ENCODE data around the gene LIX1.

DNA sequence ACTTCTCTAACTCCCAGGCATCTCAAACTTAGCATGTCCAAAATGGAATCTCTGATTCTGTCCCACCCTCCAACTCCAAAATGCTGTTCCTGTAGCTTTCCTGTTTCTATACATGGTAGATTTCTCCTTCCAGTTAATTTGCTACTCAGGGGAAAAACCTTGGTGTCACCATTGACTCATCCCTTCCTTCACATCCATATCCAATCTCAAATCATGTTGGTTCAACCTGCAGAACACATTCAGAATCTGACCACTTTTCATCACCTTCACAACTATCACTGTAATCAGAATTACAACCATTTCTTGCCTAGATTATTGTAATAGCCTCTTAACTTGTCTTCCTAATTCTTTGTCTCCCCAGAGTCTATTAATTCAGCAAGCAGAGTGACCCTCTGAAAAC is 29.8 kb upstream of the LIX1 start:
- TF ChIP-seq, protein P1, sequence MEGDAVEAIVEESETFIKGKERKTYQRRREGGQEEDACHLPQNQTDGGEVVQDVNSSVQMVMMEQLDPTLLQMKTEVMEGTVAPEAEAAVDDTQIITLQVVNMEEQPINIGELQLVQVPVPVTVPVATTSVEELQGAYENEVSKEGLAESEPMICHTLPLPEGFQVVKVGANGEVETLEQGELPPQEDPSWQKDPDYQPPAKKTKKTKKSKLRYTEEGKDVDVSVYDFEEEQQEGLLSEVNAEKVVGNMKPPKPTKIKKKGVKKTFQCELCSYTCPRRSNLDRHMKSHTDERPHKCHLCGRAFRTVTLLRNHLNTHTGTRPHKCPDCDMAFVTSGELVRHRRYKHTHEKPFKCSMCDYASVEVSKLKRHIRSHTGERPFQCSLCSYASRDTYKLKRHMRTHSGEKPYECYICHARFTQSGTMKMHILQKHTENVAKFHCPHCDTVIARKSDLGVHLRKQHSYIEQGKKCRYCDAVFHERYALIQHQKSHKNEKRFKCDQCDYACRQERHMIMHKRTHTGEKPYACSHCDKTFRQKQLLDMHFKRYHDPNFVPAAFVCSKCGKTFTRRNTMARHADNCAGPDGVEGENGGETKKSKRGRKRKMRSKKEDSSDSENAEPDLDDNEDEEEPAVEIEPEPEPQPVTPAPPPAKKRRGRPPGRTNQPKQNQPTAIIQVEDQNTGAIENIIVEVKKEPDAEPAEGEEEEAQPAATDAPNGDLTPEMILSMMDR (IDR thresholded peaks at IDR 0.05) = no peak
- TF ChIP-seq EP300 (IDR thresholded peaks at IDR 0.05) = no peak
- TF ChIP-seq POLR2A (IDR thresholded peaks at IDR 0.05) = no peak
